ENCODE results near the gene DNAJC15.
A peak's percentile ranks its signal among the peaks of the same experiment; 100 is the strongest.
"Not testable (repeated sequence)": the region's sequence is repeated elsewhere in the genome, so short reads cannot be mapped to it uniquely, and the experiment has no call there.

The DNAJC15 gene

GRCh38 chr13:43005460-43006236 lies 17.7 kb upstream of the DNAJC15 start:
- DNase-seq = no peak

- DNase-seq = no peak
Measured at GRCh38 chr13:43006893-43007631, 16.3 kb upstream of the DNAJC15 start.

- no peak for DNase-seq
Measured at GRCh38 chr13:43008596-43008995, 14.8 kb upstream of the DNAJC15 start.

GRCh38 chr13:43009506-43009905 lies 13.9 kb upstream of the DNAJC15 start:
- DNase-seq = no peak

GRCh38 chr13:43014162-43014561 lies 9.2 kb upstream of the DNAJC15 start:
- DNase-seq = no peak

- no peak for DNase-seq
Measured at GRCh38 chr13:43016226-43016625, 7.2 kb upstream of the DNAJC15 start.

GRCh38 chr13:43019811-43020210 lies 3.6 kb upstream of the DNAJC15 start:
- no peak for DNase-seq

GRCh38 chr13:43020794-43021193 lies 2.6 kb upstream of the DNAJC15 start:
- no peak for DNase-seq

GRCh38 chr13:43021926-43022670 lies 1.3 kb upstream of the DNAJC15 start:
- DNase-seq = no peak

GRCh38 chr13:43022934-43023288 lies 475 bp upstream of the DNAJC15 start:
- DNase-seq = no peak

GRCh38 chr13:43026262-43026661 lies 2.9 kb downstream of the DNAJC15 start:
- DNase-seq = no peak

GRCh38 chr13:43030548-43030947 lies 7.2 kb downstream of the DNAJC15 start:
- DNase-seq = no peak

GRCh38 chr13:43031881-43032280 lies 8.5 kb downstream of the DNAJC15 start:
- DNase-seq = no peak

GRCh38 chr13:43033038-43033437 lies 9.7 kb downstream of the DNAJC15 start:
- no peak for DNase-seq

GRCh38 chr13:43036351-43037250 lies 13.2 kb downstream of the DNAJC15 start:
- DNase-seq = no peak

- DNase-seq = no peak
Measured at GRCh38 chr13:43039966-43040365, 16.6 kb downstream of the DNAJC15 start.

- DNase-seq = not testable (repeated sequence)
Measured at GRCh38 chr13:43040581-43041368, 17.4 kb downstream of the DNAJC15 start.

GRCh38 chr13:43041369-43041921 lies 18.1 kb downstream of the DNAJC15 start:
- no peak for DNase-seq

- peak in 1 of 5 experiments; percentile 72 for DNase-seq
Measured at GRCh38 chr13:43042410-43042921, 19.1 kb downstream of the DNAJC15 start.

GRCh38 chr13:43044720-43045301 lies 21.4 kb downstream of the DNAJC15 start:
- no peak for DNase-seq

Data from T-helper 2 cell (primary cell).